ENCODE measurements around the gene SPRR1B. TPM values are rescaled to one million over a fixed set of nuclear protein-coding genes. Genes with fewer than 3 reads are reported as not detected.
A peak's percentile ranks its signal among the peaks of the same experiment; 100 is the strongest.

SPRR1B gene
- total and polyA plus RNA-seq, 9 of the 15 experiments (the other 6 are each of a cell fraction or from before 2014, with no cell fraction given) = not detected

DNA sequence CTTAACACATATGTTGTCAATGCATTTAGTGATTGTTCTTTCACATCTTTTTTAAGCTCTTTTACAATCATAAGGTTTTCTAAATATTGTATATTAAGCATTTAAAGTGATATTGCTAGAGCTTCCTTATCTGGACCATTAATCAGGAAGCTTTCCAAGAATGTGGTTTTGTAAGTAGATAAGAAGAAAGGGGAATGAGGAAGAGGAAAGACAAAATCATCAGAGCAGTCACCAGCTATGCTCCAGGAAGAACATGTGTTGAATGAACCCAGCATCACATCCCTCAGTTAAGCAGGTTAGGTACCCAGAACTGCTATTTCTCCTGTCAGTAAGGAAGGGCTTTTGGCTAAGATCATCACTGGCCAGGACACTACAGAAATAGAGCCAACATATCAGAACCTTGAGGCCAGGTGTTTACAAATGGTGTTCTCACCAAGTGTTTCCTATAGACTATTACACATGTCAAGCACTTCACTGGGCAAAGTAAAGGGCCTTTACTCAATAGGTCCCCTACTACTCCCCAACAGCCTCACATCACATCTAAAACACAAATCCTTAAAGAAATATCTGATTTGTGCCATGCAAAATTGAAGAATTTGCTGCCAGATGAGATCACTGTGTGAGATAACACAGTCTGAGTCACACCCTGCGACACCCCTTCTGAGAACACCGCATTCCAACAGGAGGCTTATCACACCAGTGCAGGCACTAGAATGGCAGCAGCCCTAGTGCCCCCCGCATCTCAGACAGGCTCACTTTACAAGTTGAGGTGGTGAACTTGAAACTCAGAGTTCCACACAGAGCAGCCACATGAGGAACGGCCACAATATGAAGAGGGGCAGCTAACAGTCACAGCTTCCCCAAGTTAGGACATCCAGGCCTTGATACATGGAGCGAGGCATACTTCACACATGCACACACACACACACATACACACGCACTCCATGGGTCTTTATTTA, 28.1 kb downstream of the SPRR1B start (continued):
- no peak for TF ChIP-seq WHSC1 (IDR thresholded peaks at IDR 0.05; ENCODE audit: low read length)
- TF ChIP-seq NR3C1 (CRISPR knock-in tag; IDR thresholded peaks at IDR 0.05) = no peak
- TF ChIP-seq GTF2A2 (tag; IDR thresholded peaks at IDR 0.05) = no peak
- no peak for TF ChIP-seq POLR2A (conservative IDR thresholded peaks at IDR 0.05)
- peak; percentile 75; the same call in 1 of the 2 replicates for TF ChIP-seq GATAD2B (IDR thresholded peaks at IDR 0.05; ENCODE audit: borderline replicate concordance)
- no peak for TF ChIP-seq BRF1 (IDR thresholded peaks at IDR 0.05; ENCODE audit: borderline replicate concordance, extremely low read depth, insufficient read length)
- no peak for TF ChIP-seq AFF1 (IDR thresholded peaks at IDR 0.05; ENCODE audit: low read depth in 1 of 2, partially characterized antibody in 2 of 2)
- peak; percentile 38 for TF ChIP-seq GATA2 (CRISPR knock-in tag; IDR thresholded peaks at IDR 0.05)
- no peak for TF ChIP-seq PCBP2 (IDR thresholded peaks at IDR 0.05; ENCODE audit: low read depth, low read length, poor library complexity, severe bottlenecking)
- TF ChIP-seq RFX5 (IDR thresholded peaks at IDR 0.05; ENCODE audit: low read depth, low read length) = no peak
- TF ChIP-seq TCF15 (CRISPR knock-in tag; IDR thresholded peaks at IDR 0.05) = no peak
- peak in 1 of 2 experiments; percentile 88; a peak in 3 of 4 replicates for TF ChIP-seq RCOR1 (IDR thresholded peaks at IDR 0.05; ENCODE audit: borderline replicate concordance in 1 of 2, low read depth in 2 of 2, low read length in 2 of 2)
- no peak for TF ChIP-seq HMG20B (CRISPR knock-in tag; IDR thresholded peaks at IDR 0.05)
- TF ChIP-seq HCFC1 (IDR thresholded peaks at IDR 0.05; ENCODE audit: low read depth, low read length) = no peak
- no peak for TF ChIP-seq ZNF780A (CRISPR knock-in tag; IDR thresholded peaks at IDR 0.05)
- TF ChIP-seq ZC3H11A (IDR thresholded peaks at IDR 0.05; ENCODE audit: low read depth, low read length) = no peak
- no peak for TF ChIP-seq XRCC5 (IDR thresholded peaks at IDR 0.05; ENCODE audit: low read depth, low read length)
- TF ChIP-seq HNRNPUL1 (IDR thresholded peaks at IDR 0.05; ENCODE audit: low read length) = no peak
- TF ChIP-seq TCFL5 (CRISPR knock-in tag; conservative IDR thresholded peaks at IDR 0.05) = no peak
- TF ChIP-seq NFXL1 (CRISPR knock-in tag; IDR thresholded peaks at IDR 0.05) = no peak
- TF ChIP-seq MIER1 (IDR thresholded peaks at IDR 0.05; ENCODE audit: low read depth) = peak; percentile 77
- no peak for TF ChIP-seq POLR2AphosphoS2 (IDR thresholded peaks at IDR 0.05; ENCODE audit: low read length)
- no peak for TF ChIP-seq PCBP1 (IDR thresholded peaks at IDR 0.05; ENCODE audit: low read depth, low read length, poor library complexity, severe bottlenecking)
- TF ChIP-seq, protein P1, sequence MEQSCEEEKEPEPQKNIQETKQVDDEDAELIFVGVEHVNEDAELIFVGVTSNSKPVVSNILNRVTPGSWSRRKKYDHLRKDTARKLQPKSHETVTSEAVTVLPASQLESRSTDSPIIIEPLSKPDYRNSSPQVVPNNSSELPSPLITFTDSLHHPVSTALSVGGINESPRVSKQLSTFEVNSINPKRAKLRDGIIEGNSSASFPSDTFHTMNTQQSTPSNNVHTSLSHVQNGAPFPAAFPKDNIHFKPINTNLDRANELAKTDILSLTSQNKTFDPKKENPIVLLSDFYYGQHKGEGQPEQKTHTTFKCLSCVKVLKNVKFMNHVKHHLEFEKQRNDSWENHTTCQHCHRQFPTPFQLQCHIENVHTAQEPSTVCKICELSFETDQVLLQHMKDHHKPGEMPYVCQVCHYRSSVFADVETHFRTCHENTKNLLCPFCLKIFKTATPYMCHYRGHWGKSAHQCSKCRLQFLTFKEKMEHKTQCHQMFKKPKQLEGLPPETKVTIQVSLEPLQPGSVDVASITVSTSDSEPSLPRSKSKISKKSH (CRISPR knock-in tag; IDR thresholded peaks at IDR 0.05) = no peak
